Fibroblast of skin of scalp (primary cell): ENCODE results near the gene SLC27A2.

Experiments used
- DNase-seq: peaks from one replicate; pipeline ENCODE4 v3.0.0-alpha.2; 2013

Gene SLC27A2

DNA sequence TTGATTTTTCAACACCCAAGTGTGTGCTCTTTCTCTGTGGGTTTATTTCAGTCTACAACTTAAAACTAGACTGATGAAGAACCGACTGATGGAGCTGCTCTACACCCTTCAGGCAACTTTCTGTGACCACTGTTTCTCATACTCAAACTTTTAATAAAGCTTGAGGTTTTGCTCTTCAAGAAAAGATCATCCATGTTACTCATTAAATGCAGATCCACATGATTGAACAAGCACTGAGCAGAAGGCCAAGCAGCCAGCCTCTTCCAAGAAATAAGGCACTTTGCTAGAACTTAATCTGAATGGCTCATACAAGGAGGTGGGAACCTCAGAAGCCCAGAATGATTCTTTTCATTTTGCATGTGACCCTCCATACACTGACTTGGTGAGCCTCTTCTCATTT, 8.7 kb downstream of the SLC27A2 start:
- no peak for DNase-seq

DNA sequence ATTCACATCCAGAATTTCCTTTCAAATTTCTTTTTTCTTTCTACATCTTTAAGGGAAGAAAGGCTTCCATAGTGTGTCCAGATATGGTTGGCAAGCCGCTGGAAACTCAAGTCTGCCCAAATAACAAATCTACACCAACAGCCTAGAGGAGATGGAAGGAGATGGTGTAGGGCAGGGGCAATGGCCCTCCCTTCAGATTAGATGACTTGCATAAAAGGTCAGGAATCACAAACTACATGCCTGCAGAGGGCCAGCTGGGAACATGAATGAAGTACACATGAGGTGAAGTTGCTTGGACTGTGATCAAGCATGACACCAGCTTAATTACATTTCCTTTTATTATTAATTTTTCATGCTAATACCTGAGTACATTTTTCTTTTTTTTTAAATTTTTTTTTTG, 10.2 kb downstream of the SLC27A2 start:
- DNase-seq = no peak

DNA sequence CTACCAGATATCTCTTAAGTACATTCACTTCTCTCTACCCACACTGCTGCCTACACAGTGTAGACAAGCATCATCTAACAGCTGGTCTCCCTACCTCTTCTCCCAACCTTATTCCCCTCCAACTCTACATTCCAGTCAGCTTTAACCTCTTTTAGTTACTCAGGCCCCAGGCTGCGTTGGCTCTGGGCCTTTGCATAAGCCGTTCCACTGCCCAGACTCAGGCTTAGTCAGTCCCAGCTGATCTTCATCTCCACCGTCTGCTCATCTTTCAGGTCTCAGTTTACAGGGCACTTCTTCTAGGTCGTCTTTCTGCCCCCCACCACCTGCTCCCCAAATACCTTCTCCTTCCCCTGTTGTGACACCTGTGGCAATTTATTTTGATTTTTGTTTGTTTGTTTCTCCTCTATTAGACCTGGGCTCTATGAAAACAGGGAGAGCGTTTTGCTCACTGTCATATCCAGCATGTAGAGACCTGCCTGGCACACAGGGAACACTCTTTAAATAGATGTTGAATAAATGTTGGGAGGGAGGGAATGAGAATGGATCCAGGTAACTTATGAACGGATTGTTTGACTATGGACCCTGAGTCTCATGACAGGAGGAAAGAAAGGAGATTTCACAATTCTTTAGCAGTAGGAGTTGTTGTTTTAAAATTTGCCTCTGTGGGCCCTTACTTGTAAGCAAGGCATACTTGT, 11.1 kb downstream of the SLC27A2 start:
- no peak for DNase-seq

DNA sequence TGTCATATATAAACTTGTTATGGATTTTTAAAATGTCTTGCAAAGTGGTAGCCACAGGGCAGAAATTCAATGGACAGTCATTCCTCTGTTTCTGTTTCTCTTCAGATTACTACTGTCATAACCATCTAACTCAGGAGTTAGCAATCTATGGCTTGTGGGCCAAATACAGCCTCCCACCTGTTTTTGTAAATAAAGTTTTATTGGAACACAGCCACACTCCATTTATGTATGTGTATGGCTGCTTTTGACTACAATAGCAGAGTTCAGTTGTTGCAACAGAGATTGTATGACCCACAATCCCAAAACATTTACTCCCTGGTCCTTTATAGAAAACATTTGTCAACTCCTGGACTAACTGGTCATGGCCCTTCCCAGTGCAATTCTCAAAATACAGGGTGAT, 20.0 kb downstream of the SLC27A2 start:
- no peak for DNase-seq

DNA sequence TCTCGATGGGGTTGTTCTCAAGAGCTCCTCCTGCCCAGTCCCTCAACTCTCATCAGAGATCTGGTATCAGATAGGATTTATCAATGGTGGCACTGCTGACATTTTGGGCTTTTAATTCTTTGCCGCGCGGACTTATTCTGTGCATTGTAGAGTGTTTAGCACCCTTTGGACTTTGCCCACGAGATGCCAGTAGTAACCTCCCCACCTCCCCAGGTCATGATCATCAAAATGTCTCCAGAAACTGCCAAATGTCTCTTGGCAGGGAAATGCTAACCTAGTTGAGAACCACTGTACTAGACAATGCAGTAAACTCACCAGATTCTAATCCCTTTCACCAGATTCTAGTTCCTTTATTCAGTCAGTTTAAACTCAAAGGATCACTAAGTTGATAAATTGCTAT, 24.0 kb downstream of the SLC27A2 start:
- DNase-seq = no peak

DNA sequence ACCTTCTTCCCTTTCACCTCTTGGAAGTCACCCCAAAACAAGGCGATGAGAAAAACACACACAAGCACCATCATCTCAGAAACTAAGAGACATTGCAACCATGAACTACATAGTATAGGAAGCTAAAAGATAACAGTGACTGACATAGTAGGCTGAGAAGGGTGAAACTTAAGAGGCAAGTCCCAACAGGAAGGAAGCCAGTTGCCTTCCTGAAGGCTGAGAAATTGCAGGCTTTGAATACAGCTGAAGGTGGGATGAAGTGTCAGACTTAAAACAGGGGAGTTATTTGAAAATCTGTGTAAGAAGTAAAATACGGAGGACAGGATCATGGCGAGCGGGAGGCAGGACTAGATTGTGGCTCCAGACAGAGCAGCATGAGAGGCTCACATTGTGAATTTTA, 27.8 kb downstream of the SLC27A2 start:
- DNase-seq = no peak

DNA sequence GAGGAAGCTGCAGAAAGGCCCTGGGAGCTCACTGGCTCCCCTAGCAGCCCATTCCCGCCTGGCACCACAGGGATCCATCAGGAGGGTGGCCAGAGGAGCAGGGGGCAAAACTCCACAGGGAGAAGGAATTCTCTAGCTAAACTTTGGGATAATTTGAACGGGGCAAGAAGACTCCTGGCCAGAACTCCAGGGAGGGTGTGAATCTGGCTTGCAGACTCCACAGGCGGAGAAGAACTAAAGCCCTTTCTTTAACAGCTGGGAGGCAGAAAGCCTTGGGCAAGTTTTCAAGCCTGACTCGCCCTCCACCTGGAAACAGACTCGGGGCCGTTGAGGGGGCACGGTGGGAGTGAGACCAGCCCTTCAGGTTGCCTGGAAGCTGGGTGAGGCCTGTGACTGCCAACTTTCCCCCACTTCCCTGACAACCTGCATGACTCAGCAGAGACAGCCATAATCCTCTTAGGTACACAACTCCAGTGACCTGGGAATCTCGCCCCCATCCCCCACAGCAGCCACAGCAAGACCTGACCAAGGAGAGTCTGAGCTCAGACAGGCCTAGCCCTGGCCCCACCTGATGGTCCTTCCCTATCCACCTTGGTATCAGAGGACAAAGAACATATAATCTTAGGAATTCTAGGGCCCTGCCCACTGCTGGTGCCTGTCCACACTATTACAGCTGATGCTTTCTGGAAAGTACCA, 28.6 kb downstream of the SLC27A2 start:
- no peak for DNase-seq

DNA sequence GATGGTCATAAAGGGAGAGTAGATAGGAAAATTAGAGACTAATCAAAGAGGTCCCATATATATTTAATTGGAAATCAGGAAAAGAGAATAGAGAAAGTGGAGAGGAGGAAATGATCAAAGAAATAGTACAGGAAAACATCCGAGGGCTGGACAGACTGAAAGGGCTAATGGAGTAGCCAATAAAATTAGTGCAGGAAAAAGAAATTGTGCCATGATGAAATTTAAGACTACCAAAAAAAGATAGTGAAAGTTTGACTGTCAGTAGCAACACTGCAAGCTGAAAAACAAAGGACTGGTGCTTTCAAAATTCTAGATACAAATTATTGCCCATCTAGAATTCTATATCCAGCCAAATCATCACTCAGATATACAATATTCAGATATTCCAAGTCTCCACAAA, 36.3 kb downstream of the SLC27A2 start:
- no peak for DNase-seq

DNA sequence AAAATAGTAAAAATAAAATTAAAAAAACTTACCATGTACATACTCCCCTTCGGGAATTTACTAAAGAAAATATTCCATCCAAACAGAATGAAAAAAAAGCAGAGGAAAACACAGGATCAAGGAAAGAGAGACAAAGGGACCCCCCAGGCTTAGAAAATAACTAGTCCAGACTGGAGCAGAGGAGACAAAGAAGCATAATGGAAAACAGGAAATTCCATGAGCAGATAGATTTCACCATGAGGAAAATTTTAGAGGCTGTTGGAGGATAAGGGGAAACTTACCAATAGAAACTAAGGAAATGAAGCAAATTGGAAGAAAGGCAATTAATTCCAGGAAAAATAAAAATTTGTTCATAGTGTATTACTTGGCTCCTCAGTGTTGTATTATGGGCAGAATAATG, 36.7 kb downstream of the SLC27A2 start:
- DNase-seq = no peak

DNA sequence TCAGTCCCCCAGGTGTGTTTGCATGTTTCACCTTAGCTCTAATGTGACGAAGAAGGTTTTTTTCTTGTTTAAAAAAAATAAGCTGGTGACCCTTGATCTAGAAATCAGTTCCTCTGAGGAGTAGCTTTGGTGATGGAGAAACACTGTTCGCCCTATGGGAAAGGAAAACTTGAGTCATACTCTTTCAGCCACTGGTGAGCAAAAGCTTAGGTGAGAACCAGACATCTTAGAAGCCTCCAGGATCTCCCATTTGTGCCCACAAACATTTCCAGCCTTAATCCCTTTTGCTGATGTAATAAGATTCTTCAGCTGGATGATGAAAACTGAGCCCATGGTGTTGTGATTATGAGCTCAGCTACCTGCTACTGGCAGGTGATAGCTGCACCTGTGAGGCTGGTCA, 37.8 kb downstream of the SLC27A2 start:
- no peak for DNase-seq

DNA sequence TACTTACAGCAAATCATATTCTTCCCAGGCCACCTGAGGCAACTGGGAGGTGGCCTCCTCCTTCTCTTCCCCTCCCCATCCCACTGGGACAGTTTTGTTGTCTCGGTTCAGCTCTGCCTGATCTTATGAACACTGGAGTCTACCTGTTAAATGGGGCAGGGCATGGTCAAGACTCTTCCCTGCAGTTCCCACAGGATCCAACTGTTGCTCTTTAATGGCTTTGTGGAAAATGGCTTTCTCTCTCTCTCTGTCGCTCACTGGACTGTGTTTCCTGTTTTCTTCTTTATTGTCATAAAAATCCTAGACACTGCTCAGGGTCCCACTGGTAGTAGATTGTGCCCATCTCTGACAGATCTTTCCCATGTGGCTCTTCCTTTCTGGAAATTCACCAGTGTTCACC, 40.2 kb downstream of the SLC27A2 start:
- DNase-seq = no peak

DNA sequence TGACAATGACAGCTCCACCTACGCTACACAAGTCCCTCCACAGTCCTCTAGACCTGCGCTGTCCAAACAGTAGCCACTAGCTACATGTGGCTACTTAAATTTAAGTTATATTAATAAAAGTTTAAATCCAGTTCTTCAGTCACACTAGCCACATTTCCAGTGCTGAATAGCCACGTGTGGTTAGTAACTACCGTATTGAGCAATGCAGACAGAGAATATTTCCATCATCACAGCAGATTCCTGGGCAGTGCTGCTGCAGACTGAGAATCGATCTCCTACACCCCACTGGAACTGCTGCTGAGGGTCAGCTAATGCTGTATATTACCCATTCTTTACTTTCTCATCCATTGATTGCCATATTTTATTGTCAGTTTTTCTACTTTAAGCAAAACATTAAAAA, 42.6 kb downstream of the SLC27A2 start:
- DNase-seq = no peak

DNA sequence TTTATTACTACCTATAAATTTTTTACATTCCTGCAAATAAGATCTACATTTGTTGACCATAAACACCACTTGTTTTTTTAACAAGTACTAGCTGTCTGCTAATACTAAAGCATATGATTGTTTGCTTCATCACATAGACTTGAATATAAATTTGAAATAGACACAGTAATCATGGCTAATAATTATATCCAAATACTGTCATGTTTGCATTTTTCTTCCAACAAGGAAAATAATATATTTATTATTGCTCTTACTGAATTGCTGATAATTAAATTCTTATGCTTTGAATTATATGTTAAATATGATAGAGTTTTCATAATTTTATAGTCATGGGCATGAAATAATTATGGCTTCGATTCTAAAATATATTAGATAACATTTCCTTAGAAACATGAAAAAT, 43.1 kb downstream of the SLC27A2 start:
- DNase-seq = no peak

DNA sequence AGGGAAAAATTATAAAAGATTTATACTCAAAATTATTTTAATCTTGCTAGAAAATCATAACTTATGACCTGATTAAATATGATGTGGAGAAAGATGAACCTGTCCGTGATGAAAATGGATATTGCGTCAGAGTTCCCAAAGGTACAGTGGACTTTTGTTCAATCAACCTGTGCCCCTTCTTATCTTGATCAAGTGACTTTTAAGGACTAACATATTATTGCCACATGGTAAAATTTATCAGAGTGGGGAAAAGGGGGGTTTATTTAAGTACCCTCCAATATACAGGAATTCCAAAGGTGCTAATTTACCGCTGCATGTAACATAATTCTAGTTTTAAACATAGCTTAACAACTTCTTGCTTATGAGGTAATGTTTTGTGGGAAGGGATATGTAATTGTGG, 43.9 kb downstream of the SLC27A2 start:
- no peak for DNase-seq

DNA sequence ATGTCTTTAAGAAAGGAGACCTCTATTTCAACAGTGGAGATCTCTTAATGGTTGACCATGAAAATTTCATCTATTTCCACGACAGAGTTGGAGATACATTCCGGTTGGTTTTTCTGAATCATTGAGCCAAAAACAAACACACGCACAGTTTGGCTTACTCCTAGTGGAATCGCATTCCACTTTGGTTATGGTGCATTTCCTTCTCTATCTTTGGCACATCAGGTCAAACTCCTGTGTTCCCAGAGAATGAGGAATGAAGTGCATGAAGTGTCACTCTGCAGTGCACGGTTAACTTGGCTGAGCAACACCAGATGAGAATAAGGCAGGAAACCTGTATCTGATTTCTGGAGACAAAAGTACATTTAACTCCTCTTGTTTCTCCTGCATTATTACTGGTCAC, 45.1 kb downstream of the SLC27A2 start:
- DNase-seq = peak; percentile 27

DNA sequence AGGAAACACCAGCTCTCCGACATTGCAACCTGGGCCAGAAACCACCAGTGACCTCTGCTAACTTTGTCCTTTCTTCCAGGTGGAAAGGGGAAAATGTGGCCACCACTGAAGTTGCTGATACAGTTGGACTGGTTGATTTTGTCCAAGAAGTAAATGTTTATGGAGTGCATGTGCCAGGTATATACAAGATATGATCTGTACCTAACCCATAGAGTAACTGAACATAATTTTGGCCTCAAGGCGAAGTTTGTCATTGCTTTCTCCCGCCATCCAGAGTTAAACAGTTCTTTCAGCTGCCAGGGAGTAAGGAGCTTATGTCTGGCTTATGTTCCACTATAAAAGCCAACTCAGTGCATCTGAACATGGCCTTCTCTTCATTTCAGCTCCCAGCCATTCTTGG, 46.9 kb downstream of the SLC27A2 start:
- no peak for DNase-seq

DNA sequence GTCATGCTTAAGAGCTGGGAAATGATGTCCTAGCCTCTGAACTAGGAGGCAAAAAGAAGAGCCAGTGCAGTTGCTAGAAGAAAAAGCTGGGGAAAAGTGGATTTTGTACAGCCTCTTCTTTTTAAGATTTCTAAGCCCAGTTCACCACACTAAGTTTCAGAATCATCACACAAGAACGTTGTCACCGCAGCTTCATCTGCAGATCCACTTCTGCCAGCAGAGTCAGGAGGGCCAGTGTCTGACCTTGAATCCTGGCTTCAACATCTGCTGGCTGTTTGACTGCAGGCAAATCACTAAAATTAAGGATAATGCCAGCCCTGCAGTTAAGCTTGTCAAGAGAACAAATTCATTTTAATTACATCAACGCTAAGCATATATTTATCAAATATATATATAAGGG, 47.3 kb downstream of the SLC27A2 start:
- DNase-seq = no peak

DNA sequence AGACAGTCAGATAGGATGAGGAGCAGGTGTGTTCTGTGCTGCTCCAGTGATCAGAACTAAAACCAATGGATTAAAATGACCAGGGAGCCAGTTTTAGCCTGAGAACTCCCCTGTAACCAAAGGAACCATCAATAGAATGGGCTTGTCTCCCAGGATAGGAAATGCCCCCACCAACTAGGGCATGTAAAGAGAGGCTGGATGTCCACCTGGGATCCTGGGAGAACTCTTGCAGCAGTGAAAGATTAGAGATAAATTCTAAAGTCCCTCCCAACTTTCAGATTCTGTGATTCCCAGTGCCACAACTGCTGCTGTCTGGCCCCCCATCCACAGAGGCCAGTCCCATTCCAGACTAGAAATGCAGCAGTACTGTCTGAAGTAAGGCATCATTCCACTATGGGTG, 49.8 kb downstream of the SLC27A2 start:
- DNase-seq = no peak

DNA sequence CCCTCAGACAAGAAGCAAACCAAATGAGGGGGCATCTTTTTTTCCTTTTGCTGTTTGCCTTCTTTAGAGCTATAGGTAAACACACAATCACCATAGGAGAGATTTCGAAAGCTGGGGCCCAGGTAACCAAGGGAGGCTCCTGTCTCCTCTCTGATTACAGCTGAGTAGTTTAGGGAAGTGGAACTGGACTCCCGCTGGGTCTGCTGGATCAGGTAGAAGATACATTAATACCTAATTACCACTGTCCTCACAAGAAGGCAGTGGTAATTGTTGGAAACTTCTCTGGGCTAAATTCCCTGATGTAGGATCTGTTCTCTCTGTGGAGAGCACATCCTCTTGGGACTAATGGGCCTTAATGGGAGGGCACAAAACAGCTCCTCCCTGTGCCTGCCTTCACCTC, 50.8 kb downstream of the SLC27A2 start:
- no peak for DNase-seq

DNA sequence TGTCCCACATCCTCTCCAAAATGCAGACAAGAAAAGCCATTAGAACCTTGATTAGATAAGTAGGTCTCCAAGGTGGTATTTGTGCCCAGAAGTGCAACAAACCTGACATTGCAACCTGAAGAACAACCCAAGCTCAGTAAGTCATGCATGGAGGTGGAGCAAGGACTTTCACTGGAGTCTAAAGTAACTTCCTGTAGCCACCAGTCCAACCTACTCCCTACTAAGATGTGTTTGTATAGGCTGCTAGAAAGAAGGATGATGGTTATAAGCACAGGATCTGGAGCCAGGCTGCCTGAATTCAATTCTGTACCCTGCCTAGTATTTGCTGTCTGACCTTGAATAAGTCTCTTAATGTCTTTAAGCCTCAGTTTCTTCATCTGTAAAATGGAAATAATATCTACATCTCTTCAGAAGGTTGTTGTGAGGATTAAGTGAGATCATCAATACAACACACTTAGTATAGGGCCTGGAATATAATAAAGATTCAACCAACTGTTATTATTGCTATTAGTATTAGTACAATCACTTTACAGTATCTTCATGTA, 51.3 kb downstream of the SLC27A2 start:
- DNase-seq = no peak

DNA sequence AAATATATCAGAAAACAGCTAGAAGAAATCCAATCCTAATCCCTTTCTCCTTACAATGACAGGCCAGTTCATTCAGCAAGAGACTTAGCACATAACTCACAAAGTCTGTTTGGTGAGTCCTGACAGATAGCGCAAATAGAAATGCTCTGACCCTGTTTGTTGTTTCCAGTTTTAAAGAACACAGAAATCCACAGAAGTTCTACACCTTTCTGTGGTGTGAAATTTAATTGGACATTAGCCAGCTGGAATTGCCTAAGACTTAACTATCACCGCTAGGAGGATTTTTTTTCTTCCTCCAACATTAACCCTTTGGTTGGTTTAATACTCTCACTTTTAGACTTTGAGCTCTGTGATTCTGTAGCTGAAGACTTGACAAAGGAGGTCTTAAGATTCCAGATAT, 52.8 kb downstream of the SLC27A2 start:
- no peak for DNase-seq

DNA sequence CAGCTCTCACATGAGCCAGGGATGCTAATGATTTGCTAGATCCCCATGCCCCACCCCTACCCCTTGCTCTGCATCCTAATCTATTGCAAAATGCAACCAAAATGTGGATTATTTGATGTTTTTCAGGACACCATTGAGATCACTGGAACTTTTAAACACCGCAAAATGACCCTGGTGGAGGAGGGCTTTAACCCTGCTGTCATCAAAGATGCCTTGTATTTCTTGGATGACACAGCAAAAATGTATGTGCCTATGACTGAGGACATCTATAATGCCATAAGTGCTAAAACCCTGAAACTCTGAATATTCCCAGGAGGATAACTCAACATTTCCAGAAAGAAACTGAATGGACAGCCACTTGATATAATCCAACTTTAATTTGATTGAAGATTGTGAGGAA, 53.8 kb downstream of the SLC27A2 start:
- peak; percentile 23 for DNase-seq

DNA sequence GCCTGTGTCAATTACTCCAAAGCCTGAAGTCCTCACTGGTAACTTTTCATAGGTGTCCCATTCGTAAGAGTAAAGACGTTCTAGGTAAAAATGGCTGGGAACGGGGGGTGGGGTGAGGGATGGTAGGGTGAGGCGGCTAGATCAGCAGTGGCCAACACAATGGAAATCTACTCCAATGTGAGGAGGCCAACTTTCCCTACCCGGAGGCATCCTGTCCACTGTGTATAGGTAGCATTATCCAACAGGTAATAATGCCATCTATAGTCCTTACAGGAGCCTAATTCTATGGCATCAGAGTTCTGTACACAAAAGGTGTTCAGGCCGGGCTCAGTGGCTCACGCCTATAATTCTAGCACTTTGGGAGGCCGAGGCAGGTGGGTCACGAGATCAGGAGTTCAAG, 54.4 kb downstream of the SLC27A2 start:
- DNase-seq = no peak

DNA sequence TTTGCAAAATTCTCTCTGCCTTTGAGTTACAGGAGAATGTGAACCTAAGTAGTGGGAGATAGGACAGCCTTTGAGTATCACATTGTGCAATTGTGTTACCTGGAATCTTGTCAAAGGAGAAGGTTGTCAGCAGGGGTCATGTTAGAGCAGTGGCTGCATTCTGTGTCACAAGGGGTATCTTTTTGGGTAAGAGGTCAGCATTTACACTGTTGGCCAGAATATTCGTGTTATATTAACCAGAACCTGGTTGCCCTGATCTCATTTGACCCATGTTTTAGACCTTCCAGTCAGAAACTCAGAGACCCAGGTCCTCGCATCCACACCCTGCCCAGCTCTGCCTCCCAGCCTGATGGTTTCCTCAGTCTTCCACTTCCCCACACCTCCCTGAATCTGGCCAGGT, 56.3 kb downstream of the SLC27A2 start:
- DNase-seq = no peak
